GM21360 (cell line): ENCODE results near the gene KRT7.

Experiments used
- ATAC-seq: cut with Tn5 transposase; IDR thresholded peaks from one replicate; pipeline ENCODE4 v1.9.1; 2021; ENCODE audit warnings: mild to moderate bottlenecking, moderate library complexity; ENCODE audit not compliant: unreplicated experiment

The KRT7 gene

DNA sequence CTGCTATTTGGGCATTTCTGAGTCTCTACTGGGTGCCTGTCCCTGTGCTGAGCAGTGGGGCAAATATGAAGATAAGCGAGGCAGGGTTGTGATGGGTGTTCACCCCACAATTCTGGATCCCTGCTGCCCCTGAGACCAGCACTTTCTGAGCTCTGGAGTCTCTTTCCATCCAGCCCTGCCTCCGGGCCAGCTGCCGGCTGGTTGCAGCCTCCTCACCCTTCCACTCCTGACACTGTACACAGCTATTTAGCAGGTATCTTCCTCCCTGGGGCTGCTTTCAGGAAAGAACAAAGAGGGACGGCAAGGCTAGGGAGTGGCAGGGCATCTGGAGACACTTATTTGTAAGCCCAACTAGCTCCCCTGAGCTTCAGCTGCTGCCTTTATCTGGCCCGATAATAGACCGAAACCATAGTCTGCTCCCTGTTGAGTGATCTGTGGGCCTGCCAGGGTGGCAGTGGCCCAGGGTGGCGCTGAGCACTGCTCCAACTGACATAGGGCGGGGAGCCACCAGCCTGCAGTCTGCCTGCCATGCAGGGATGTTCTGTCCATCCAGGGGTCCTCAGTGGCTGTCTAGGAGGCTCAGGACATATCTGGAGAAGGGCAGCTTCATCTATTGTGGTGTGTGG lies 33.6 kb upstream of the KRT7 start:
- no peak for ATAC-seq

DNA sequence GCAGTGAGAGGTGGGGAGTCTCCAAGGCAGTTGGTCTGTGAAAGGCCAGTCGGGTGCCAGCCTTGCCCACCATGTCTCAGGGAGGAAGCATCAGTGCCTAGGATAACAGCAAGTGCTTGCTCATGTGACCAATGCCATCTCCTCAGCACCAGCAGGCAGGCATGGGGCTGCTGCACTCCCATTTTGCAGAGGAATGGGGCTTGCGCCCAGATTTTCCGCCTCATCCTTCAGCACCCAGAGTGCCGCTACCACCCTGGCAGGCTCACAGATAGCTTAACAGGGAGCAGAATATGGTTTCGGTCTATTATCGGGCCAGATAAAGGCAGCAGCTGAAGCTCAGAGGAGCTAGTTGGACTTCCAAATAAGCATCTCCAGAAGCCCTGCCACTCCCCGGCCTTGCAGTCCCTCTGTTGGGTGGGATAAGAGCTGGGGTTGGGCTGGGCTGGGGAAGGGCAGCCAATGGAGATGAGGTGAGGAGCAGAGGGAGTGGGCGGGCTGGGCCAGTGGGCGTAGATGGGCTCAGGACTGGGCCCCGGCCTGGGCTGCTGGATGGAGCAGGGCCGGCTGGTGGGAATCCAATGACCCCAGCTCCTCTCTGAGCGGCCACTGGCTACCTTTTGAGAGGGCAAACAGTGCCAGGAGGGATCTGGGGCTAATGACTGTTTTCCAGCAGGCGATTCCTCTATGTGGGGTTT lies 32.8 kb upstream of the KRT7 start:
- ATAC-seq, result no peak

DNA sequence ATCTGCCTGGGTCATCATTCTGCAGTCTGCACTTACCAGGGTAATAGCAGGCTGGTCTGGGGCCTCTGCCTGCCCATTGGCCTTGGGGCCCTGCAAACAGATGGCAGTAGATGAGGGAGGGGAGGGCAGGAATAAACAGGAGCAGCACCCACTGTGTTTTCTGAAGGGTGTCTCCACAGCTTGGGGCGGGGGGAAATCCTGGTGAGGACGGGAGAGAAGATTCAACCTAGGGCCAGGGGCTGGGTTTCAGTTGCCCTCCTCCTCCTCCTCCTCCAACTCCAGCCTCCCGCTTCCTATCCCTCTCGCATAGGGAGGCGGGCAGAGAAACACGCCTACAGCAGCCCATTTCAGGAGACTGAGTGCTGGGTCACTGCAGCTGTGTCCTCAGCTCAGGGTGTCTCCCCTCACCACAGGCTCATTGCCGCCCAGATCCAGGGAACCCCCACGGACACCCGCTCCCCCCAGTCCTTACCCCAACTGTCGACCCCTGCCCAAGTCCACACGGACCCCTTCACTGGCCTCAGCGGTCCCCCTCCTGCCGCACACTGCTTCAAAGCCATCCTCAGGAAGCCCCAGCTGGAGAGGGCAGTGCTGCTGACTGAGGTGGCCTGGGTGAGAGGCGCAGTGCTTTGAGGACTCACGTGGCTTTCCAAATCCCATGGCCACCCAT lies 32.1 kb upstream of the KRT7 start:
- ATAC-seq, result no peak

DNA sequence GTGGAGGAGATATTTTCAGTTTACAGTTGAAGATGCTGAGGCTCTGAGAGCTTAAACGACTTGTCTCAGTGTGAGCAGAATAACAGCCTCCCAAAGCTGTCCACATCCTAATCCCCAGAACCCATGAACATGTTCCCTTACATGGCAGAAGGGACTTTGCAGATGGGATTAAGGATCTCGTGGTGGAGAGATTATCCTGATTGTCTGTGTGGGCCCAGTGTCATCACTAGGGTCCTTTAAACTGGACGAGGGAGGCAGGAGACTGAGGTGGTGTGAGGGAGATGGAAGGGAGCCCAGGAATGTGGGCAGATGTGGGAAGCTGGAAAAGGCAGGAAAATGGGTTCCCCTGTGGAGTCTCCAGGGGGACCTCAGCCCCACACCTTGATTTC lies 31.6 kb upstream of the KRT7 start:
- ATAC-seq, result no peak

DNA sequence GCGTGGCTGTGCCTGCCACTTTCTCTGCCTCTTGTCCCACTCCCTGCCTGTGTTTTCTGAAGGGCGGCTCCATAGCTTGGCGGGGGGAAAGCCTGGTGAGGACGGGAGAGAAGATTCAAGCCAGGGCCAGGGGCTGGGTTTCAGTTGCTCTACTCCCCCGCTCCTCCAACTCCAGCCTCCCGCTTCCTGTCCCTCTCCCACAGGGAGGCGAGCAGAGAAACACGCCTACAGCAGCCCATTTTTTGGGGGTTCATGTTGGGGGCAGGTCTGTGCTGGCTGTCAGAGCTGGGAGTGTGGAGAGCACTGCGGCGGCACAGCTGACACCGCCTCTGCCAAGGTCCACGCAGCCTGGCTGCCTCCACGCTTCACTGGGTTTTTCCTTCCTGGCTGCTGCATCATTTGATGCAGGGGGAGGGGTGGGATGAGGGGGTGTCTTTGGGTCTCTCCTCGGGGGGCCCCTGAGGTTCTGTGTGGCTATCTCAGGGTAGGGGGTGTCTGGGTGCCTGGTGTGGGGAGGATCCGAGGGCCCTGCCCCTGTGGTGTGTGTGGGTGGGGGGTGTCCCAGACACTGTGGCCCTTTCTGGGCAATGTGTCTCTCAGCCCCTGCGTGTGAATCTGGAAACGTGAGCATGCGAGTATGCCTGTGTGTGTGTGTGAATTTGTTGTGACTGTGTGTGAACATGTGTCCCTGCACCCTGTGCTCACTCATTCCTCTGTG lies 30.5 kb upstream of the KRT7 start:
- ATAC-seq, result no peak

DNA sequence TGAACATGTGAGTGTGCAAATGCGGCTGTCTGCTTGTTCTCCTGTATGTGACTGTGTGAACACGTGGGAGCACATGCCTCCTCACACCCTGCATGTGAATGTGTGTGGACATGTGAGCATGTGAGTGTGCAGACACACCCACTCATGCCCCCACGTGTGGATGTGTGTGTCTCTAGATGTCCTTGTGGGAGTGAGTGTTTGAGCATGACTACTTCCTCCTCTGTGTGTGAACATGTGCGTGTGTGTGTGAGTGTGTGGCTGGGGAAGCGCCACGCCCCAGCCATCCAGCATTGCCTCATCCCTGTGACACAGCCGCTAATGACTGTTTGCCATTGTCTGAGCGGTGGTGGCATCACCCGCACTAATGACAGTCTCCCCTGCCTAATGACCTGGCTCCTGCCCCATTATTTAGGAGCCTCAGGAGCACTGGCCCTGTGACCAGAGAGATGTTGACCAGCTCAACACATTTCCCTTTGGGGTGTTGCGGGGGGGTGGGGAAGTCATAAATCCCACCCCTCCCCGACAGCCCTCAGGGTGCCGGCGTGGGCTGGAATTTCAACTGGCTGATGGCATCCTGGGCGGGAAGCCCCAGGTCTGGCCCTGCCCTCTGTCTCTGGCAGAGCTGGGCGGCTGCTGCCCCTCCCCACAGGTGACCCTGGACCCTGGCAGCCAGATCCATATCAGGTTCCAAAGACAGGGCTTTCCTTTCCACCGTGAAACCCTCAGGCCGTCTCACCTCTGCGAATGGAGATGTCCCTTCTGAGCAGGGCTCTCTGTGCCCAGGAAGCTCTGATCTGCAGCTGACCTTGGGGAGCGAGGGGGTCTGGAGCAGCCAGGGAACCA lies 29.7 kb upstream of the KRT7 start:
- ATAC-seq, result no peak

DNA sequence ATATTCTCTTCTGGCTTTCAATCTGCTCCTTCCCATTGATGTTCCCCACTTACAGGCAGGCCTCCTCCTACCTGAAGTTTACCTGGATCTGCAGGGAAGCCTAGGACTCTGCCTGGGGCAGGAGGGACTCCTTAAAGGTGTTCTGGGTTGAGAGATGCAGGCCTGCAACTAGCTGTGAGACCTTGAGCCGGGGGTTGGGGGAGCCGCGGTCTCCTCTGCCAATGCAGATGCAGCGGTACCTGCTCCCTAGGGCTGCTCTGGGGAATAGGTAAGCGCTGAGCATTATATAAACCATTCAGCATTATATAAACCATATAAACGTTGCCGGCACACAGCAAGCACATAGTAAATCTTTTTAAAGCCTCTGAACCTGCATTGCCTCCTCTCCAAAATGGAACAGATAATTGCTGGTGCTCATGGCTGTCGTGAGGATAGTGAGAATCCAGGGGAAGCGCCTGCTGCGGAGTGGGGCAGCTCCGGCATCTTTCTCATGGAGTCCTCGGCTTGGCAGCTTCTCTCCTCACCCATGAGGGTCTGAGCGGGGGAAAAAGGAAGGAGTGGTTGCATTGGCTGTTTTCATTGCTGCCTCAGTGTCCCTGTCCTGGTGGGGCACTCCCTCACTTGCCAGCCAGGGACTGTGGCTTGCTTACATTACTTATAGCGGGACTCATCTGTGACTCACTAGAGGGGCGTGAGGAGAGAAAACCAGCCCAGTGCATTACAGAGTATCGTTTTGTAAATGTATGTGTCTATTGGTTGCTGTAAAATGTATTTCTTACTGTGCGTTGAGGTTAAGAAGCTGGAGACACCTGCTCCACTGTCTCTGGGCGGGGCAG lies 28.7 kb upstream of the KRT7 start:
- ATAC-seq, result no peak

DNA sequence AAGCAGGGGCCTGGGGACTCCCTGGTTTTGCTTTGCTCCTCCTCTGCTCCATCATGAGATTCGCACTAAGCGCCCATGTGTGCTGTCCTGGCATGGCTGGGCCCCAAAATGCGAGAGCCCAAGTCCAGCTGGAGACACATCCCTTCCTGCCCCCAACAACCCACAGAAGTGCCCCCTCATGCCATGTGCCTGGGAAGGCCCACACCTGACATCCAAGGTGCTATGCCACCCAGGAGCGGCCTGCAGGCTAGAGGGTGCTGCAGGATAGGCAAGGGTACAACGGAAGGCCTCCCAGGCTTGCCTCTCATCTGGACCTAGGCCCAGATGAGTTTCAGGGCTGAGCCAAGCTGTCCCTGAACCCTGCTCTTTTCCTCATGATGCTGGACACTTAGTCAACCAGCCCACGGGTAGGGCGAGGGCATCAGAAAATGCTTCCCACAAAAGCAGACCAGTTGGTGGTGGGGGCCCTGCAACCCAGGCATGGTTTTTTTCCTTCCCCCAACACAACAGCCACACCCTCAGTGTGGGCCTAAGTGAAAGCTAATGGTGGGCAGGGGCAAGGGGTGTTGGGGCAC lies 28.0 kb upstream of the KRT7 start:
- no peak for ATAC-seq

DNA sequence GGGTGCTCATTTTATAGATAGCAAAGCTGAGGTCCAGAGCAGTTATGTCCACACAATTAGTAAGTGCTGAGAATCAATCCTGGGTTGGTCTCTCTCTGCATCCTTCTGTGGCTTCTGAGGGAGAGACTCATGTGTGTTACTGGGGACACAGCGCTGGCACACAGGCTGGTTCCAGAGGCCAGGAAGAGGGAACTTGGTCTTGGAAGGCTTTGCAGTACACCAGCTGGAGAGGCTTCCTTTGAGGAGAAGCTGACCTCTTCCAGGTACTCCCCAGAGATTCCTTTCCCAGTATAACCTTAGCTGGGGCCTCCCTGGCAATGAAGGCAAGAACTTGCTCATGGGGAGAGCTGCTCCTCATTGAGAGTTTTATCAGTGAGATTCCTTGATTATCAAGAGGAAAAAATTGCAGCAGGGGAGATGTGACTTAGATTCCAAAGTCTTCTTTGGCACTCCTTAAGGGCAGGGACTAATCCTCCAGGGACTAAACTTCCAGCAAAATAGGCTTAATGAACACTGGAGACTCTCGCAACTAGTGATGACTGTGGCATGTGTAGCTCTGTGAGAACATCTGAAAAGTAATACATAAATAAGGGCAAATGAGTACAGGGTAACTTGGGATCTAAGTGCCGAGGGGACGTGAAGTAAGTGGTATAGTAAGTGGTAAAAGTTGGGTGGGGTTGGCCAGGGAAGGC lies 27.3 kb upstream of the KRT7 start:
- no peak for ATAC-seq

DNA sequence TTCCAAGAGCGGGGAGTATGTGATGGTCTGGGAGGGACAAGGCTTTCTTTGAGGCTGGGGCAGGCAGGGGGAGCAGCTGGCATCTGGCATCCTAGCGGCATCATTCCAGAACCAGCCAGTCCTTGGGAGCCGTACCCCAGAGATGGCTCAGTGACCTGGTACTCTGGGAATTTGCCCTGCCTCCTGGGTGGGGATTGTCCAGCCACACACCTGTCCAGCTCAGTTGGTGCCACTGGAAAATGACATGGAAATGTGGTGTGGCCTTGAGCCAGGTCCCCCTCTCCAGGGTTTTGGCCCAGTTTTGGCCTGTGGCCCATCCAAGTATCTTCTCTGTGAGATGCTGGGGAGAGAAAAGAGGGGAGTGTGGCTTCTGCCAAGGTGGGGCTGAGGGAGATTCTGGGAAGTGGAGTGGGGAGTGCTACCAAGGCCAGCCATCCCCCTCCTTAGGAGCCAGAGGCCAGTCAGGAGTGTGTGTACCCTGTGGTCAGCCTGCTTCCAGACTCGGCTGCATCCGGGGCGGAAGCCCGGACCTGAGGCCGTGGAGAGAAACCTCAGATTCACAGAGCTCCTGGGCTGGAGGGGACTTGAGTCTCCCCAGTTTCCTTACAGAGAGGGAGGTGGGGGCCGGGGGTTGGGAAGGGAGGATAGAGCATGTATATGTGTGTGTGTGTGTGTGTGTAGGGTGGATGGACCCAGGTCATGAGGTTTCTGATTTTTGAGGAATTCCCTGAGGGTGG lies 26.6 kb upstream of the KRT7 start:
- ATAC-seq, result no peak

DNA sequence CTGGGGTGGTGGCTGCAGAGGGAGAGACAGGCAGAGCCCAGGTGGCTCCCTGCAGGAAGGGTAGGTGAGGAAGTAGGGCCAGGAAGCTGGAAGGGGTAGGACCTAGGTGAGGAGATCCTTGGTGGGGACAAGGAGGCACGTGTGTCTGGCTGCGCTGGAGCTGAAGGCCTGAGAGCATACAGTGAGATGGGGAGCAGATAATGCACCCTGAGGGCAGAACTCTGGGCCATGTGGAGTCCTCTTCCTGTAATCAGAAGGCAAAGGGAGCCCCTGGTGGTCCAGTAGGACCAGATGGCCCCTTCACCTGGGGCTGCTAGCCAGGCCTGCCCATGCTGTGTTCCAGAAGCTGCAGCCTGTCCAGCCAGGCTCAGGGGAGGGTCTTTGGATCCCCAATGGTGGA lies 25.9 kb upstream of the KRT7 start:
- no peak for ATAC-seq

DNA sequence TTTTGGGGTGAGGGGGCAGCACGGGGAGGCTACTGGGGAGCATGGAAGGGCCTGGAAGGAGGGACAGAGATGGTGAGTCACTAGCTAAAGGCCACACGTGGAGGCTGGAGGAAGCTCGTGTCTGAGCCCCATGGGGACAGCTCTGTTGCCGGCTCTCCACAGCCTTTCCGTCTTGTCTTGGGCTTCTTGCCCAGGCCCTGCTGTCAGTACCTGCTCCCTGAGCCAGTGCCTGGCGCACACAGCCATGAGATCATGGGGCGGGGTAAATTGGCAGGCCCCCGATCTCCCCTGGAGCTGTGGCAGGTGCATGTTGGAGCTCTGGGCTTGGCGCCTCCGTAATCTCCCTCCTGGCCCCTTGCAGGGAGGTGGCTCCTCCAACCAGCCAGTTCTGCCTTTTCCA lies 25.1 kb upstream of the KRT7 start:
- no peak for ATAC-seq

DNA sequence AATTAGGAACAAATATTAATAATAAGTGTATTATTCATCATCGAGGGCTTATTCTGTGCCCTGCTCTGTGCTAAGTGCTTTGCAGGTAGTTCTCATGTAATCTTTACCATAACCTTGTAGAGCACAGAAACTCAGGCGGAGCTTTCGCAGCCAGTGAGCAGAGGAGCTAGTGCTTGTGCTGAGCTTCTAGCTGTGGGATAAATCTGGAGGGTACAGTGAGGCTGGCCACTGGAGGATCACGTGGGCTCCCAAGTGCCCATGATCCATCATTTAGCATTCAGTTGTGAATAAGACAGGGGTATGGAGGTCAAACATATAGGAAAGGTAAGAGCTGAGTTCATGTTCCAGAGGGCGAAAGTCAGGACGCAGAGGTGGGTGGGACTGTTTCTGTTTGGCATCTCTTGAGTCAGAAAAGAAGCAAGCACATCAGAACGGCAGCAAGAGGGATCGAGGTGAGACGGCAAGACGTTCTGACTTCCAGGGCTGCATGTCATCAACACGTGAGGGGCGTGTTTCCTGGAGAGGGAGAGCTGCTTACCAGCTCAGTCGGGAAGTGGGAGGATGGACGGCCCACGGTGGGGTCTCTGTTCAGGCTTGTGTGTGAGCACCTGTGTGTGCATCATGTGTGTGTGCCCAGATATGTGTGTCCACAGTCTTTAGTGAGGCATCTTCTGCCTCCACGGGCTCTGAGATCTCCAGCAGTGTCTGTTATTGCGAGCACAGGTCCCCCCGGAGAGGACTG lies 24.4 kb upstream of the KRT7 start:
- no peak for ATAC-seq

DNA sequence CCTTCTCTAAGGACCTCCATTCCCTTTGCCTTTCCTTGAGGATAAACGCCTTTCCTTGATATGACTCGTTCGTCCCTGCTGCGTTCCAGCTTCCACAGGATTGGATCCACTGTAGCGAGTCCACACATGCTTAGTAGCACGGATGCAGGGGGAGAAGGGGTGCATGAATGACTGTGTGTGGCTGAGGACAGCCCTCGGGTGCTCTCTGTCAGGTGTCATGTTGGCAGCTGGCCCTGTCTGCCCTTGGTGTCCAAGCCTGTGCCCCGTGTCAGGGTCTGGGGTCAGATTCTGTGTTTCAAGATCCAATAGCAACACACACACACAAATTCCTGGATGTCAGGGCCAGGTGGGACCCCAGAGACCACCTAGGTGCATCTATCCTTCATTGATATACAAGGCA lies 23.7 kb upstream of the KRT7 start:
- ATAC-seq, result no peak

DNA sequence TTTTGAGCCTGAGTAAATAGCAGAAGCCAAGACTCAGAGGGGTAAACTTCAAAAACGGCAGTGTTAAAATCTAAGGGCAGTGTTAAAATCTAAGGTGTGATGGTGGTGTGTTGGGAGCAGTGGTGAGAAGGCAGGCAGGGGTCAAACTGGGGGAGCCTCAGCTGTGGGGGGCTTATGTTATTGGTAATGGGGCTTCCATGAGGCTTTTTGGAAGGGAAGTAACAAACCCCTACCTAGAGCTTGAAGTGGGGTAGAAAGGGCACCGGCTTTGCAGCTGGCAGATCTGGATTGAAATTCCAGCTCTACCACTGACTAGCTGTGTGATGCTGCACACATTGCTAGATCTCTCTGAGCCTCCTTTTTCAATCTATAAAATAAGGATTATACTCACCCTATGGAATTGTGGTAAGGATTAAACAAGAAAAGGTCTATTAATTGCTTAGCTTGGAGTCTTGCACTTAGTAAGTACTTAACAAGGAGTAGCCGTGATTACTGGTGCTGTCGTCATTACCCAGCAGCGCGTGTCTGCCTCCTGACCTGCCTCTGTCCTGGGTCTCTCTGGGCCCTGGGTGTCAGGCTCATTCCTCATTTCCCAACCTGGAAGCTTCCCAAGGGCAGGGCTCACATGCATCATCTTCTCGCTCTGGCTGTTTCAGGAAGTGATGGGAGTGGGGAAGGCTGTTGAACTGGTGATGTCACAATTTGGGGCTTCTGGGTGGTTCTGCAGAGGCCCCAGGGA lies 22.7 kb upstream of the KRT7 start:
- no peak for ATAC-seq

DNA sequence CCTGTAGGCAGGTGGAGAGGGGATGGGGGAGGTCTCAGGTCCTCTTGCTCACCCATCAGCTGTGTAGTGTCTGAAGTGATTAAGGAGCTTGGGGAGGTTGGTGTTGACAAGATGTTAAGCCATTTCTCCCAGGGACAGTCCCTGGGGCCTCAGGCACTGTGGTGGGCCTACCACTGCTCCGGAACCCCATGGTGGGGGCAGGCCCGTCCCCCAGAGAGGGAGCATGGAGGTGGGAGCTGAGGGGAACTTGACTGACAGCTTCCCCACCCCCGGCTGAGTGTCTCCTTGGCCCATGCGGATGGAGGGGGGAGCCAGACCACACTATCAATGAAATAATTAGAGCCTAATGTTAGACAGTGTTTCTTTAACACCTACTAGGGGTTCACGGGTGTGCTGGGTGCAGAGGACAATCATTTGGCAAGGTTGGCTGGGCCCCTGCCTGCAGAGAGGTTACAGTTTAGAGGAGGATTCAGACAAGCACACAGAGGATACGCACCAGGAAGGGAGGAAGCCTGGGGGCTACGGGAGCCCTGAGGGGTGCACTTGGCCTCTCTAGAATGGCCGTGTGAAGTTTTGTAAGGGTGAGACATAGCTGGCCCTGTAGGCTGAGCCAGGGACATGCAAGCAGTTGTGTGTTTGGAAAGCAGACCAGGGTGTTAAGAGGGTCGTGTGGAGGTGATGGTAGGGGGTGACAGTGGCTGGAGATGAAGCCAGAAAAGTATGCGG lies 22.0 kb upstream of the KRT7 start:
- ATAC-seq, result no peak
